Lower leg skin (tissue), 4 donors: ENCODE results near the gene ABHD17B. TPM values are rescaled to one million over a fixed set of nuclear protein-coding genes. Genes with fewer than 3 reads are reported as not detected.

ENCODE experiments used
- DNase-seq, 2 donors: peaks; one replicate each; pipeline ENCODE4 v3.0.0-alpha.2; 2019; ENCODE audit warnings: low spot score in 2 of 2
- H3K4me3 ChIP-seq: fragments of 200-600 bp; sonication (generic); 2 replicates; pipeline ENCODE4 v1.5.1; 2017; ENCODE audit warnings: mild to moderate bottlenecking, low read depth; ENCODE audit not compliant: poor library complexity, severe bottlenecking
- POLR2A ChIP-seq, 2 donors: fragments of 450-650 bp; IDR thresholded peaks; one replicate each; pipeline ENCODE4 v1.6.1; 2016 to 2017; ENCODE audit warnings: antibody characterized with exemption in 2 of 2, mild to moderate bottlenecking in 1 of 2, moderate library complexity in 1 of 2
- WGBS, 2 donors: methylation state at CpG; one replicate each; pipeline ENCODE4 v1.1.5; 2018; 5-methylcytosine and 5-hydroxymethylcytosine counted together
- intact Hi-C: fragments of 100-400 bp; cut with DNase I; formaldehyde crosslinking; loops from one replicate; pipeline ENCODE4 v1.15.0; 2023; ENCODE audit warnings: low total_unique reads
- total RNA-seq, 4 donors: library from RNA; depleted of rRNA; stranded (reverse); fragments of >200 nt; gene quantifications; one replicate each; pipeline ENCODE4 v1.1.0, GENCODE V29; 2016
- TF ChIP-seq, protein P1 (sequence below), 3 donors: fragments of 450-650 bp; IDR thresholded peaks; one replicate each; pipeline ENCODE4 v1.5.1; 2016; ENCODE audit warnings: antibody characterized with exemption in 3 of 3, mild to moderate bottlenecking in 3 of 3, moderate library complexity in 2 of 3

The ABHD17B gene
- total RNA-seq, 4 donors from 2014 or later, result 36.8 to 44.1 (median 40.1) TPM

DNA sequence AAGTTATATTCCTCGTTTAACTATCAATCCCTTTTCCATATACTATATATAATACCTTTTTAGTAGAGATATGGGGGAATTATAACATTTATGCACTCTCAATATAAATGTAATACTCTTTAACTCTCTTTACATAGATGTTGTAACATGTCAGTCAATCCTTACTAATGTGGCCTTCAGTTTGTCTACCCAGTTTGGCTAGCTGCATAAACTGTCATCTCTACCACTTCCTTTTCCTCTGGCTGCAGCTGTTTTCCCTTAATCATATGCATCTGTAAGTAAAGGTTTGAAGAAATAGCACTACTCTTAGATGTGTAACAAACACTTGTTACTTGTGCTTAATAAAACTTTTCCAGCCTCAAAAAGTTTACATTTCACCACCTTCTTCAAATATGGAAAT lies 13.4 kb downstream of the ABHD17B start:
- H3K4me3 ChIP-seq, result no peak overlapping the region
- intact Hi-C loops, result no loop called here
- 74% methylated on average over 1 of the region's 1 CpG for WGBS, 2 donors
- TF ChIP-seq, protein P1, sequence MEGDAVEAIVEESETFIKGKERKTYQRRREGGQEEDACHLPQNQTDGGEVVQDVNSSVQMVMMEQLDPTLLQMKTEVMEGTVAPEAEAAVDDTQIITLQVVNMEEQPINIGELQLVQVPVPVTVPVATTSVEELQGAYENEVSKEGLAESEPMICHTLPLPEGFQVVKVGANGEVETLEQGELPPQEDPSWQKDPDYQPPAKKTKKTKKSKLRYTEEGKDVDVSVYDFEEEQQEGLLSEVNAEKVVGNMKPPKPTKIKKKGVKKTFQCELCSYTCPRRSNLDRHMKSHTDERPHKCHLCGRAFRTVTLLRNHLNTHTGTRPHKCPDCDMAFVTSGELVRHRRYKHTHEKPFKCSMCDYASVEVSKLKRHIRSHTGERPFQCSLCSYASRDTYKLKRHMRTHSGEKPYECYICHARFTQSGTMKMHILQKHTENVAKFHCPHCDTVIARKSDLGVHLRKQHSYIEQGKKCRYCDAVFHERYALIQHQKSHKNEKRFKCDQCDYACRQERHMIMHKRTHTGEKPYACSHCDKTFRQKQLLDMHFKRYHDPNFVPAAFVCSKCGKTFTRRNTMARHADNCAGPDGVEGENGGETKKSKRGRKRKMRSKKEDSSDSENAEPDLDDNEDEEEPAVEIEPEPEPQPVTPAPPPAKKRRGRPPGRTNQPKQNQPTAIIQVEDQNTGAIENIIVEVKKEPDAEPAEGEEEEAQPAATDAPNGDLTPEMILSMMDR (IDR thresholded peaks at IDR 0.05), result no peak
- no peak for TF ChIP-seq POLR2A (IDR thresholded peaks at IDR 0.05)
- DNase-seq, result no peak

DNA sequence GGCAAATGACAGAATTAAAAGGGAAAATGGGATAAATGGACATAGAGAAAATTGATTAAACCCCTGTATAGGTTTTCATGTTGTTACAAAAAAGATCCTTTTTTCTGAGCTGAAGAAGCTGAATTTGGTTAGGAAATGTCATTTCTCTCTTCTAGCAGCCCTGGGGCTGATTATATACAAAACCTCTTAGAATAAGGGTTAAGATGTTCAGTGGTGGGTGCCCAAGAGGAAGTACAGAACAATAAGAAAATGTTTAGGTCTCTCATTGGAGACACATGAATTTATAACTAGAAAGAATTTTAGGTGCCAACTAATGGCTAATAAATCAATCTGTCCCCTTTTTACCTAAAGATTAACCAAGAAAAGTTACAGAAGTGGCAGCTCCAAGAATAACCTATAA lies 14.2 kb downstream of the ABHD17B start:
- no peak for DNase-seq
- no peak overlapping the region for H3K4me3 ChIP-seq
- TF ChIP-seq, protein P1 (IDR thresholded peaks at IDR 0.05), result no peak
- TF ChIP-seq POLR2A (IDR thresholded peaks at IDR 0.05), result no peak
- intact Hi-C loops, result no loop called here

DNA sequence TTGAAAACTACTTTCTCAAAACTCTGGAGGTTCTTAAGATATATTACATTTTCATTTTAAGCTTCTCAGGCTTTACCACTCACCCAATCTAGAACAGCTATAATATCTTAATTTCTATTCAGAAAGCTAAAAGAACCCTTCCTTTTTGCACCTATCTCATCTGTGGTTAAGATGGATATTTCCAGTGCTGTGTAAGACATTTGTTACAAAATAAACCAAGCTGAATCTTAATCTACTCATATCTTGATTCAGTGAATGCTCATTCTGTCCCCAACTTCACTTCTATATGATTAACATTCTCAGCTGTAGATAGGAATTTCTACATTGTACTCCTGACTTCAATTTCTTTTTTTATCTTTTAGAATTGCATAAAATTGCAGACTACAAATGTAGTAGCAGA lies 15.0 kb downstream of the ABHD17B start:
- intact Hi-C loops, result no loop called here
- no peak for DNase-seq

DNA sequence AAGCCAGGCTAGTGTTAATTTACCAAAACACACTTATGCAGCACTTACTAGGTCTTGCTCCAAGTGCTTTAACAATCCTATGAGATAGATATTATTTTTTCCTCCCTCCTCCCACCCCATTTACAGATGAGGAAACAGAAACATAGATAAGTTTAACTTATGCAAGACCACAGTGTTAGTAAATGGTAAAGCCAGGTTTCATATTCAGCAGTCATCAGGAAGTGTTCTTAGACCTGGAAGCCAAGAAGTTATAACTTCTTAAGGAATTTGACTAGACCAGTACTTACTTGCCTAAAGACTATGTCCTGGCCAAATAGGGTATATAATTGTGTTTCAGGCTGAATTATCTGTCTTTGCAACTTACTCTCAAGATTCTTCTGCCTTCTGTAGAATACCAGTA lies 15.9 kb downstream of the ABHD17B start:
- no peak for DNase-seq
- H3K4me3 ChIP-seq, result no peak overlapping the region
- TF ChIP-seq, protein P1 (IDR thresholded peaks at IDR 0.05), result no peak
- TF ChIP-seq POLR2A (IDR thresholded peaks at IDR 0.05), result no peak
- intact Hi-C loops, result no loop called here

More for the DNA sequence above, 15.0 kb downstream of the ABHD17B start:
- TF ChIP-seq, protein P1 (IDR thresholded peaks at IDR 0.05), result no peak
- no peak overlapping the region for H3K4me3 ChIP-seq

DNA sequence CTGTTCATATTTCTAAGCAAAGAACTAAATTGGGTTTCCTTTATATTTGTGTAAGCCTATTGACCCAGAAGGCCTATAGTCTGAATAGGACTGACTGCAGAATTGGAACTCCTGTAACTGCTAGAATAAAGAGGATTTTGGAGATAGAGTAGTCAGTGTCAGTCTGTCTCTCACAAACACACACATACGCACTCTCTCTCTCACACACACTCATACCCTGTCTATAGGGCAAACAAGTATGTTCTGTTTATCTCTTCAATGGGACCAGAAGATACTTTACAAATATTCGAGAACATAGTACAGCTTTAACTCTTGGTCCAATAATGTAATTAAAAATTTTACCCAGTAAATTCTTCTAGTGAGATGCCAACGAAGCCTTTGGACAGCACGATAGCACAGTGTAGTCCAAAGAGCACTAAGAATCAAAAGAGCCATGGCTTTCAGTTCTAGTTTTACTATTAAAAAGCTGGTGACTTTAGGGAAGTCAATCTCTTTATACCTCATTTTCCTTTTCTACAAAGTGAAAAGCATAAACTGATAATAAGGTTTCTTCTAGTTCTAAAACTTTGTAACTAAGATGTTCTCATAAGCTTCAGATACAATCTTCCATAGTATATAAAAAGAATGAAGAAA lies 19.3 kb downstream of the ABHD17B start:
- 89% methylated on average over 4 of the region's 4 CpGs for WGBS, 2 donors
- H3K4me3 ChIP-seq, result no peak overlapping the region
- intact Hi-C loops, result no loop called here
- DNase-seq, result no peak
- TF ChIP-seq, protein P1 (IDR thresholded peaks at IDR 0.05), result no peak
- TF ChIP-seq POLR2A (IDR thresholded peaks at IDR 0.05), result no peak

DNA sequence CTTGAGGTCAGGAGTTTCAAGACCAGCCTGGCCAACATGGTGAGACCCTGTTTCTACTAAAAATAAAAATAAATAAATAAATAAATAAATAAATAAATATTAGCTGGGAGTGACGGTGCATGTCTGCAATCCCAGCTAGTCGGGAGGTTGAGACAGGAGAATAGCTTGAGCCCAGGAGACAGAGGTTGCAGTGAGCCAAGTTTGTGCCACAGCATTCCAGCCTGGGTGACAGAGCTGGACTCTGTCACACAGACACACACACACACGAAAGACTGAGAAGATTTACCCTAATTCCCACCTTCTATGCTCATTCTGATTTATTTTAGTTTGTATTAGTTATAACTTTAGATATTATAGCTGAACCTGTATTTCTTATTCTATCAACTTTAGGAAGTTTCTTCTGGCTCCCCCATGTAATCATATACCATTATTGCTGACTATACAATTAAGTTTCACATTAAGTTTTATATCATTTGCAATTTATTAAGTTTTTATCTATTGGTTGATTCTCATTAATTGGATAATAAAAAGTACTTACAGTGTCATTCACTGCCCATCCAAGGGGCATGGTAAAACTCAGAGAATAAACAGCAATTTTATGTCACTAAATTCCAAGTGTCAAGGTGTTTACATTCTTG lies 20.8 kb downstream of the ABHD17B start:
- intact Hi-C loops, result no loop called here
- WGBS, 2 donors, result 81 to 88% methylated on average over 3 of the region's 3 CpGs
- no peak for DNase-seq
- TF ChIP-seq POLR2A (IDR thresholded peaks at IDR 0.05), result no peak
- TF ChIP-seq, protein P1 (IDR thresholded peaks at IDR 0.05), result no peak
- H3K4me3 ChIP-seq, result no peak overlapping the region
